Lung (tissue), 12 donors: ENCODE measurements around the gene HDLBP. TPM values are rescaled to one million over a fixed set of nuclear protein-coding genes. Genes with fewer than 3 reads are reported as not detected.

Experiments
- ATAC-seq: fragments of 200-7000 bp; cut with Tn5 transposase; one replicate; pipeline ENCODE4 v1.9.1; 2020; ENCODE audit warnings: moderate number of reproducible peaks; ENCODE audit not compliant: insufficient read depth, low FRiP score
- DNase-seq, 3 donors: peaks; one replicate each; pipeline ENCODE4 v3.0.0-alpha.2; 2013 to 2017
- H3K27ac ChIP-seq, 2 donors: one replicate each; pipeline ENCODE4 v1.5.1; 2013; ENCODE audit warnings: mild to moderate bottlenecking in 2 of 2, moderate library complexity in 2 of 2, control low read depth in 1 of 2, inconsistent platforms in 1 of 2, low read depth in 1 of 2, low read length in 1 of 2
- H3K27me3 ChIP-seq, 3 donors: one replicate each; pipeline ENCODE4 v1.5.1; 2013; ENCODE audit warnings: low read length in 2 of 3; ENCODE audit not compliant: control insufficient read depth in 3 of 3, insufficient read depth in 3 of 3
- H3K36me3 ChIP-seq, 4 donors: one replicate each; pipeline ENCODE4 v1.5.1; 2013; ENCODE audit warnings: low read length in 4 of 4, mild to moderate bottlenecking in 1 of 4, moderate library complexity in 1 of 4; ENCODE audit not compliant: control insufficient read depth in 4 of 4, insufficient read depth in 4 of 4
- H3K4me1 ChIP-seq, 5 donors: one replicate each; pipeline ENCODE4 v1.5.1; 2013; ENCODE audit warnings: low read length in 5 of 5, mild to moderate bottlenecking in 2 of 5, moderate library complexity in 1 of 5; ENCODE audit not compliant: control insufficient read depth in 5 of 5, insufficient read depth in 5 of 5
- H3K4me3 ChIP-seq: one replicate; pipeline ENCODE4 v1.5.1; 2013; ENCODE audit warnings: mild to moderate bottlenecking, control low read depth, moderate library complexity
- H3K9ac ChIP-seq, 2 donors: one replicate each; pipeline ENCODE4 v1.5.1; 2013; ENCODE audit warnings: low read length in 2 of 2, control low read depth in 1 of 2; ENCODE audit not compliant: insufficient read depth in 1 of 2
- H3K9me3 ChIP-seq, 4 donors: one replicate each; pipeline ENCODE4 v1.5.1; 2013; ENCODE audit warnings: low read length in 3 of 4, mild to moderate bottlenecking in 1 of 4, moderate library complexity in 1 of 4; ENCODE audit not compliant: control insufficient read depth in 4 of 4, insufficient read depth in 3 of 4
- CTCF ChIP-seq: IDR thresholded peaks from 2 replicates; pipeline ENCODE4 v1.5.1; 2012; ENCODE audit warnings: mild to moderate bottlenecking; ENCODE audit errors: control extremely low read depth, extremely low read depth
- WGBS, 2 donors: extraction: QIAGEN DNeasy Blood & Tissue Kit; methylation state at CpG; one replicate each; pipeline ENCODE4 v1.1.7; 2013; 5-methylcytosine and 5-hydroxymethylcytosine counted together
- polyA plus RNA-seq, 2 donors: library from polyadenylated mRNA; stranded (reverse); fragments of 200-250 nt; gene quantifications; one replicate each; pipeline ENCODE4 v1.2.1, GENCODE V29; 2013
- total RNA-seq, 2 donors: library from RNA; depleted of rRNA in 1 of 2; stranded (reverse); fragments of >200 nt in 1 of 2; gene quantifications; one replicate each; pipeline ENCODE4 v1.2.1, GENCODE V29; 2014 to 2021
- donor health status: control.
- donor health status: control.
- donor health status: Bipolar disorder and iron deficiency.
- donor health status: healthy.
- donor health status: DM: yes; HTN: yes; CAD: no.

Gene HDLBP
- total and polyA plus RNA-seq, 4 donors, result 165 to 595 (median 316) TPM

- ATAC-seq (no peak), DNase-seq (no peak)
- H3K4me1 ChIP-seq, result peaks cover 0 to 2% (median 0%) of the 10 kb centered on the region in 5 donors
- 91% methylated on average over 13 of the region's 13 CpGs for WGBS, 2 donors
- no peak overlapping the region for H3K9ac ChIP-seq
- no peaks in the 10 kb centered on the region for H3K9me3 ChIP-seq
- peaks cover 54 to 62% (median 61%) of the 10 kb centered on the region in 4 donors for H3K36me3 ChIP-seq
- no peak overlapping the region for H3K27ac ChIP-seq
- no peak for TF ChIP-seq CTCF
- H3K4me3 ChIP-seq, result no peak overlapping the region
- no peaks in the 10 kb centered on the region for H3K27me3 ChIP-seq
These were observed 59.8 kb downstream of the HDLBP start for GRCh38 chr2:241255542-241256167.

DNA sequence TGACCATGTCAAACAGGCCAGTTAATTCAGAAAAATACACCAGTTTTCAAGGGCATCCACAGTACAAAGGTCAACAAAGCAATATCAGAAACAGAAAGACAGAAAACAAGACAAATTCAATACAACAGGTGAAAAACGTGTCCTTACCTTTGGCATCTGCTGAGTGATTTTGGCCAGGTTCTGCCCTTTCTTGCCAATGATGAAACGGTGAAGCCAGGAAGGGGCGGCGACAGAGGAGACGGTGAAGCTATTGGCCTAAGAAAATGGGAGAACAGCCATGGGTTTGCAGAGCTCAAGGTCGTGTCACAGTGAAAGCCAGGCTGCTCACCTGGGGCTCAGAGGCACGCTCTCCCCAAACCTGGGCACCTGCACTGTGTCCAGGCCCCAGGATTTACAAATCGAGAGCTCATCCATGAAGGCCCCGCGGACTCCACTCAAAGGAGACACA, 60.5 kb downstream of the HDLBP start:
- Histone ChIP-seq H3K4me3 (no peak overlapping the region), H3K27me3 (no peaks in the 10 kb centered on the region), H3K36me3 (peaks cover 57 to 66% (median 63%) of the 10 kb centered on the region in 4 donors), H3K9ac (no peak overlapping the region), H3K27ac (no peak overlapping the region), H3K4me1 (peaks cover 0 to 2% (median 0%) of the 10 kb centered on the region in 5 donors), H3K9me3 (no peaks in the 10 kb centered on the region)
- 94 to 97% methylated on average over 10 of the region's 10 CpGs for WGBS, 2 donors
- DNase-seq, result no peak
- no peak for ATAC-seq
- TF ChIP-seq CTCF, result no peak

GRCh38 chr2:241252778-241253475, 62.5 kb downstream of the HDLBP start:
- no peak for DNase-seq
- Histone ChIP-seq H3K4me1 (peaks cover 0 to 2% (median 0%) of the 10 kb centered on the region in 5 donors), H3K4me3 (no peak overlapping the region), H3K27me3 (no peaks in the 10 kb centered on the region), H3K9ac (no peak overlapping the region), H3K9me3 (no peaks in the 10 kb centered on the region), H3K36me3 (peaks cover 71 to 77% (median 75%) of the 10 kb centered on the region in 4 donors), H3K27ac (no peak overlapping the region)
- no peak for TF ChIP-seq CTCF
- 96% methylated on average over 14 of the region's 14 CpGs for WGBS, 2 donors
- ATAC-seq, result no peak
